T-helper 1 cell treated with Interleukin-12 subunit alpha and Interleukin-12 subunit beta and Interleukin-4 antibody, amounts not matched to agents 30 ng/mL and 1 ng/mL, for 36 hours (primary cell): ENCODE measurements around the gene LY6G5C. TPM values are rescaled to one million over a fixed set of nuclear protein-coding genes. Genes with fewer than 3 reads are reported as not detected.

ENCODE experiments used
- intact Hi-C: fragments of 100-400 bp; cut with micrococcal nuclease; formaldehyde crosslinking; loops from one replicate; pipeline ENCODE4 v1.15.1; 2024
- total RNA-seq: library from RNA; stranded (reverse); gene quantifications from 2 replicates; pipeline ENCODE4 v1.2.3, GENCODE V29; 2022

LY6G5C gene, protein sequence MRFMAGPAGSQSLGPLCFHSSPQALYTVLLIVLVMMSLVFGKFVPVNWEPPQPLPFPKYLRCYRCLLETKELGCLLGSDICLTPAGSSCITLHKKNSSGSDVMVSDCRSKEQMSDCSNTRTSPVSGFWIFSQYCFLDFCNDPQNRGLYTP
- 6.3 TPM in 2 replicates for total RNA-seq

DNA sequence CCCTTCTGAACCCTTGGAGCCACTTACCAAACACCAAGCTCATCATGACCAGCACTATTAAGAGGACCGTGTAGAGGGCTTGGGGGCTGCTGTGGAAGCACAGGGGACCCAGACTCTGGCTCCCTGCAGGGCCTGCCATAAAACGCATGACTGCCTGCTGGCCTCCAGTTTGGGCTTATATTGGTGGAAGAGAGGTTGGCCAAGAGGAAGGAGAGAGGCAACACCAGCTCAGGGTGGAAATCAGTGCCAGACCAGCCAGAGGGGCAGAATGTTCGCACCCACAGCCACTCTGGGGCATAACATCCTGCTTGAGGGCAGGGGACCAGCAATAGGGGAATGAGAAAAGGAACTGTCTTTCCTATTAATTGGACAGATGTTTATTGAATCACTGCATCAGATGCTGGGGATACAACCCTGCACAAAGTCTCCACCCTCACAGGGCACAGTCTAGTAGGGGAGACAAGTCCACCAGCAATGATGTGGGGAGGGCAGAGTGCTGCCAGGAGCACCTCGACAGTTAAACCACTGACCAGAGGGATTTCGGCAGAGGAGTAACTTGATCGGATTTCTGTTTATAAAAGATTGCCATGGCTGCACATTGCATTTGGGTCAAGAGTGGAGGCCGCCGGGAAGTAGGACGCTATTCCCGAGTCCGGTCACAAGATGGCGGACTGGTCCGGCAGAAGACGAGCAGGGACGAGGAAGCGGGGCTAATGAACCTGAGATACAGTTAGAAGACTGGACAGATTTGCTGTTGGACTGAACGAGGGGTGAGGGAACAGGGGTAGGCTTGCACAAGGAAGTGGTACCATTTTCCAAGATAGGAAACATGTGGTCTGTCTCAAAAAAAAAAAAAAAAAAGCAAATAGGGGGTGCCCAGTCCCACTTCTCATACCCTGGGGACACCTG lies at the start of gene LY6G5C:
TSS of gene LY6G5C (minus strand) at position 842 of the 909 bp plus-strand sequence. CDS start at position 148, 694 bp downstream.
- intact Hi-C loops: loop anchor here (1.0 kb wide), 6 partner anchors 15 to 183 kb away; partner anchors contain the start of gene DDAH2

DNA sequence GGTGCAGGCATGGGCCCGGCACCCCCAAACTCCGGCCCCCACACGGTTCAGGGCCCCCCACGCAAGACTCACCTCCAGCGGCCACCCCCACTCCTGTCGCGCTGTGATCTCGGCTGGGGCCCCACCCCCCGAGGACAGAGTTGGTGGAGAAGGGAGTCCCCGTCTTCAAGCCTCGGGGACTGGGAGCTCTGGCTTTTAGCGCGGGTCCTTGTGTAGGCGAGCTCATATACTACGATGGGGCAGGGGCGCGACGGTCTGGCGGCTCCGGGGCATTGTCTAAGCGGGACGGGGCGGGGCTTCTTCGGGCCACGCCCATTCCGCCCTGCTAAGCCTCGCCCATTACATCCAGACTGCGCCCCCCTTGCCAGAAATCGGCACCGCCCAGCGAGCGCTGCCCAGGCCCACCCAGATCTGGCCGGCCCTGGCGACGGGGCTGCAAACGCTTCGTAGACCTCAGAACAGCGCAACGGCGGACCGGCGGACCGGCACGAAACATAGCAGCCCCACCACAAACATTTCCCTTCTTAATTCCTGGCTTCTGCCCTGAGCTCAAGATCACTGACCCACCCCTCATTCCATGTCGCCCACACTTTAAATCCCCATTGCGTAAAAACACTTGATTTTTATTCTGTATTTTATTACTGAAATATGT lies 49.2 kb upstream of the LY6G5C start:
- intact Hi-C loops: loop anchor here (1.0 kb wide), 5 partner anchors 8 to 97 kb away; partner anchors contain the start of genes ABHD16A and HSPA1B

DNA sequence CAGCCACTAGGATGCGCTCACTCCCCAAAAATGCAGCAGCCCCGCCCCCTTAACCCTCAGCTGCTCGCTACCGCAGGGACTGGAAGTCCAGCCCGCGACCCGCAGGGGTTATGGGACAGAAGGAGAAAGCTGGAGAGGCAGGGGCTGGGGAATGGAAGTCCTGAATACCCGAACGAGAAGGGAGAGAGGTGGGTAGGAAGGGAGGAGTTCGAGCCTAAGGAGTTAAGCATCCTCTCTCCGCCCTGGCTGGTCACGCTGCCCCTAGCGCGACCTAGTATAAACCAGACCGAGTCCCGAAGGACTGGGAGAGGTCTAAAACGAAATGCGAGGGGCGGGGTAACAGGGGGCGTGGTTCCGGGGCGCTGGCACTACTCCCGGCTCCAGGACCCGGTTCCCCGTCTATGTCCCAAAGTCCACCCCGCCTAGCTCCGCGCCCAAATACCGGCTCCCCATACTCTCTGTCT lies 48.7 kb upstream of the LY6G5C start:
- intact Hi-C loops: loop anchor here (1.0 kb wide), 5 partner anchors 9 to 98 kb away; partner anchors contain the start of genes ABHD16A and HSPA1B

DNA sequence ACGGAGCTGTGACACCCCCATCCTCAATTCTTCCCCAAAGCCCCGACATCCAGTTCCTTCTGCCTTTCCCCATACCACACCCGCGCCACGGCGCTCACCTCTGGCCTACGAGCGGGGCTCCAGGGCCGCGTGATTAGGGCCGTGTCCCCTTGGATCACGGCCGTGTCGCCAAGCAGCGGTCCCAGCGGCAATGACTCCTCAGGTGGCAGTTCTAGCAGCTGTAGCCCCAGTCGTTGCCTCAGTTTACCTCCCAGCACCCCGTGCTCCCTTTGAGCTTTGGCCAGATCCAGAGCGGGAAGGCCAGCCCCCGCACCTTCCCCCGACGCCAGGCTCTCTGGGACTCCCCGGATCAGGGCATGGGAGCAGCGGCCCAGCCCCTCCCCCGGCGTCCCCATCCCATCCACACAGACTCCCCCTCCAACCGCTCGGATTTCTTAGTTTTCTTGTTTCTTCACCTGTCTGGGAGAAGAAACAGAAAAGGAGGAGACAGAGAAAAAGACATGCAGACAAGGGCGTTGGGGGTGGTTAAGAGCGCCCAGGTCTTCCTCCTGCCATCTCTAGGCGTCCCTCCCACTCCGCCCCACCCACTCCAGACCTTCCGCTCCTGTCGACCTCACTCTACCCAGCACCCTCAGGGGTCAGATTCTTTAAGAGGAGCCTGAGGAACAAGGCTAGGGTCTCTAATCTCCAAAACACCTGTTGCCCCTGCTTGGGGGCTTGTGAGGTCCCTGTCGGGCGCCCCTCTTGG lies 48.1 kb upstream of the LY6G5C start, which contains the start of gene DDAH2:
TSS of gene DDAH2 (minus strand) at position 533 of the 748 bp plus-strand sequence. CDS start at position 395, 138 bp downstream.
- intact Hi-C loops: loop anchor here (1.0 kb wide), 5 partner anchors 9 to 98 kb away; partner anchors contain the start of genes ABHD16A and HSPA1B

DNA sequence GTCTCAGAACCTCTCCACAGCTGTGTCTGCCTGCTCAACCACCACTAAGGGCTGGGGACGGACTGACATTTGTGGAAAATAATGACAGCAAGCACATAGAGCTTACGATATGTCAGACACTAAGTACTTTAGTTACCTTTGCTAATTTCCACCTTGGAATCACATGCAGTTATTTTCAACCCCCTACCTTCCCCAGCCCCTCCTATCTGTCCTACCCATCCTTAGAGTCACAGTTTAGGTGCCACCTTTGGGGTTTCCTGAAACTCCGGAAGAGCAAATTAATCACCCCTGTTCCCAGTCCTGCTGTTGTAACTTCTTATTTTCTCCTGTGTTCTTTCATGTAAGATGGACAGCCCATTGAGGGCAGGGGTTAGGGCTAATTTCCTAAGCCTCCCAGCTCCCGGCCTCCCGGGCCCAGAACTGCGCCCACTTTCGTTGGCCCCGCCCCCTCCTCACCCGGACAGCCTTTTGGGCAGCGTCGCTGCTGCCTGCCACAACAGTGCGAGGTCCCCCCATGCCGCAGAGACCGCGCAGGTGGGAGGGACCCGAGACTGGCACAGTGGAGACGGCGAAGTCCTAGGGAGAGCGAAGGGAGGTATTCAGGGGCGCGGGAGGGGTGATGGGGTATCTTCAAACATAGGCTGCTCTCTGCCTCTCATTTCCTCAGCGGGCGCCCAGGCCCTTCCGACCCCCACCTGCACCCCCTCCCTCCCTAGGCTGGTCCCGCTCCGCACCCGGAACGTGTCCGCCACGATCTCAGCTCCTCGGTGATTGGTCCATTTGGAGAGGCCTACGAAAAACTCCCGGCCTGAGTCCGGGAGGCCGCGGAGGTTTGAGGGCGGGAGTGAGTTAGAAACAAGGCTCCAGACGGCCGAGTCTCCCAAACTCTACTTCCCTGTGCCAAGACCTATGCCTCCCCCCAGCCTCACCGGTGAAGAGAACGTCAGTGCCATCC lies 47.1 kb upstream of the LY6G5C start:
- intact Hi-C loops: no loop called here

DNA sequence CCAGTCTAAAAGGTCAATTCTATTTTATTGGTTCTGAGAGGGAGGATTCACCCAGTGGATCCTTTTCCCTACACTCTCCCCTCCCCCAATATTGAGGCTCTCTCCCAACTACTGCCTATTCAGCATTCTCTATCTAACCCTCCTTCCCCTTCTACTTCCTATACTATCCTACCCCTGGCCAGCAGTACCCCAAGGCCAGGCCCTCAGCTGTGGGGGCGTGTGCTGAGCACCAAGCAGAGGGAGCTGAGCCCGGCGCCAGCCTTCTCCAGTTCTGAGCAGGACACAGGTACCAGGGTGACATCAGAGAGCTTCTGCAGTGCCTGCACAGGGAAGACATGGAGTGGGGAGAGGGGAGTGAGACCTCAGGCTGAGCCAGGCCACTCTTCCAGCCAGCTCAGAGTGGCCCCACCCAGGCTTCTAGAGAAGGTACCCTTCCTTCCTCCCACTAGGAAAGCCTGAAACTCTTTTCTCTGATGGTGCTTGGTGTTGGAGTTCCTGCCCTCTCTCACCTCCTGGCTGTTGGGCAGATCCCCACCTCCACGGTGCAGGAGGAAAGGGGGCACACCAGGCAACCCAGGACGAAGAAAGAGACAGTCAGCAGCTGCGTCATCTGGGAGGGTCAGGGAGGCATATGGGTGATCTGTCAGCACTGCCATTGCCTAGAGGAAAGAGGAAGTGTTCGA lies 46.3 kb upstream of the LY6G5C start:
- intact Hi-C loops: no loop called here

DNA sequence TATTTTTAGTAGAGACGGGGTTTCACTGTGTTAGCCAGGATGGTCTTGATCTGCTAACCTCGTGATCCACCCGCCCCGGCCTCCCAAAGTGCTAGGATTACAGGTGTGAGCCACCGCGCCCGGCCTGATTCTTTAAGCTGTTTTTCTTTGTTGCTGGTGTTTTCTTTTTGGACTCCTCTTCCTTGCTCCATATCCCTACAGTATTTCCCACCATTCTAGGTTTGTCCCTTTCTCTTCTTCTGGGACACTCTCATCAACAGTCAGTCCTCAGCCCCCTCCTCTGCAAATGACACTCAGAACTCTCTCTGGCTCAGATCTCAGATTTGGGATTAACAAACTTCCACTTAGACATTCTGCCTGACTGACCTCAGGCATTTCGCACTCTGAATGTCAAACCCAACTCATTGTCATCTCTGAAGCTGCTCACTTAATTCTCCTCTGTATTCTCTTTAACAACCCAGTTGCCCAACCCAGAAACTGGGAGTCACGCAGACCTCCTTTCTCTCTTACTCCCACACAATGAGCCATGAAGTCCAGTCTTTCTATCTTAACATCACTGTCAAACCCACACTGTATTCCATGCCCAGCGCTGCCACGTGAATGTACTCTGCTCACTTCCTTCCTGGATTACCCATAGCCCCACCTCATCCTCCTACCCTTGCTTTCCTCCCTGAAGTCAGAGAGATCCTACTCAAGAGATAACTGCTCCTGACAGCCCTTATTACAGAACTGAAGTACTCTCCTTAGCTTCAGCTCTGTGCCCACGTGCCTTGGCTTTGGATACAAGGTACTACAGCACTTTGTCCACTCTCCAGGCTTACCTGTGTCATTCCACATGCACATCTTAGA lies 44.9 kb upstream of the LY6G5C start:
- intact Hi-C loops: no loop called here

DNA sequence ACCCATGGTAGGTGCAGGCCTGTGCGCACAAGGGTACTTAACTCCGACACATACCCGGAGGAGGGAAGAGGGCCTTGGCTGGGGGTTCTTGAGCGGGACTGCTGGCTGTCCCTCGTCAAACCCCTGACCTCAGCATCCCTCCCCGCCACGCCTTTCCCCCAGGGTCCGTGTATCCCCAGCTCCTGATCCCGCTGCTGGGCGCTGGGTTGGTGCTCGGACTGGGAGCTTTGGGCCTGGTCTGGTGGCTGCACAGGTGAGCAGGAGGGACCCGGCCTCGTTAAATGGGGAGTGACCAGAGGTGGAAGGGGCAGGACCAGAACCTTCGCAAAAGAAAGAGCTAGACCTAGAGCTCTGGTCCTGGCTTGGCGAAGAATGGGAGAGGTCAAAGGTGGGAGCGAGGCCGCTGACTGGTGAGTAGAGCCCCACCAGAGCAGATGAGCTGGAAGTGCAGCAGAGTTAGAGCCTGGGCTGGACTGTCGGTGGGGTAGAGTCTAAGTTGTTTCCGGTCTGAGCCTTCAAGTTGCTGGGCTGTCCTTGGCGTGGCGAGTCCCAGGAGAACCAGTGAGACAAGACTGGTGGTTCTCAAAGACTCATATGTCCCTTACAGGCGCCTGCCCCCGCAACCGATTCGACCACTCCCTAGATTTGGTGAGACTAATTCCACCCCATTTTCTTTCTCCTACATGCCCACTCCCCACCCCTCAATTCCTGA lies 43.3 kb upstream of the LY6G5C start:
- intact Hi-C loops: no loop called here

DNA sequence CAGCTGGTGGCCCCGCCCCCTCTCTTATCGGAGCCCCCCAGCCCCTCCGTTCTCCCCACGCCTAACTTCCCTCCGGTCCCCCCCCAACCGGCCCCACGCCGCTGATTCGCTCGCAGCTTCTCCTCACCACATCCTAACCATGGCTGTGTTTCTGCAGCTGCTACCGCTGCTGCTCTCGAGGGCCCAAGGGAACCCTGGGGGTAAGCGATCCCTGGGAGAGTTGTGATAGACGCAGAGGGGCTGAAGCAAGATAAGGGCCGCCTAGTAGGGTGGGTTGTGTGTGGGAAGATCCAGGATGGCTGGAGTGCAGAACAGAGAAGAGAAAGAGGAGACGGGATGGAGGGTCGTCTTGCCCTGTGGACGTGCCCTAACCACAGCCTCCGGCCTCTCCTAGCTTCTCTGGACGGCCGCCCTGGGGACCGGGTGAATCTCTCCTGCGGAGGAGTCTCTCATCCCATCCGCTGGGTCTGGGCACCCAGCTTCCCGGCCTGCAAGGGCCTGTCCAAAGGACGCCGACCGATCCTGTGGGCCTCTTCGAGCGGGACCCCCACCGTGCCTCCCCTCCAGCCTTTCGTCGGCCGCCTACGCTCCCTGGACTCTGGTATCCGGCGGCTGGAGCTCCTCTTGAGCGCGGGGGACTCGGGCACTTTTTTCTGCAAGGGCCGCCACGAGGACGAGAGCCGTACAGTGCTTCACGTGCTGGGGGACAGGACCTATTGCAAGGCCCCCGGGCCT lies 42.5 kb upstream of the LY6G5C start, which contains the start of gene MPIG6B:
TSS of gene MPIG6B (plus strand) at position 129 of the 735 bp plus-strand sequence. CDS start at position 140, 11 bp downstream.
- intact Hi-C loops: no loop called here

DNA sequence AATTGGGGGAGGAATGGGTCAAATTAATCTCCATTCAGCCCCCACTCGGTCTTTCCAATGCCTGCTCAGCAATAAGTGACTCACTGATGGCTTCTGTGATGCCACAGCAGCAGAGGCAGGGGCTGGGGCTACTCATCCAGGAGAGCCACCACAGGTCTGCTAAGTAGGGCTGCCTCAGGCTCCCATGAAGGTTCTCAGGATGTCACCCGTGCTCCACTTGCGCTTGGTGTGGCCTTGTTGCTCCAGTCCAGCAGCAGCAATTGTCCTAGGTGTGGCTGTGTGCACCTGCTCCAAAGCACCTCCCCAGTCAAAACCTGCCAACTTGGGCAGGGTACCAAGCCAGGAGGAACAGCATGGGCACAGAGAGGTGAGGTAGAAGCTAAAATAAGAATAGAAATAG lies 41.3 kb upstream of the LY6G5C start:
- intact Hi-C loops: no loop called here

DNA sequence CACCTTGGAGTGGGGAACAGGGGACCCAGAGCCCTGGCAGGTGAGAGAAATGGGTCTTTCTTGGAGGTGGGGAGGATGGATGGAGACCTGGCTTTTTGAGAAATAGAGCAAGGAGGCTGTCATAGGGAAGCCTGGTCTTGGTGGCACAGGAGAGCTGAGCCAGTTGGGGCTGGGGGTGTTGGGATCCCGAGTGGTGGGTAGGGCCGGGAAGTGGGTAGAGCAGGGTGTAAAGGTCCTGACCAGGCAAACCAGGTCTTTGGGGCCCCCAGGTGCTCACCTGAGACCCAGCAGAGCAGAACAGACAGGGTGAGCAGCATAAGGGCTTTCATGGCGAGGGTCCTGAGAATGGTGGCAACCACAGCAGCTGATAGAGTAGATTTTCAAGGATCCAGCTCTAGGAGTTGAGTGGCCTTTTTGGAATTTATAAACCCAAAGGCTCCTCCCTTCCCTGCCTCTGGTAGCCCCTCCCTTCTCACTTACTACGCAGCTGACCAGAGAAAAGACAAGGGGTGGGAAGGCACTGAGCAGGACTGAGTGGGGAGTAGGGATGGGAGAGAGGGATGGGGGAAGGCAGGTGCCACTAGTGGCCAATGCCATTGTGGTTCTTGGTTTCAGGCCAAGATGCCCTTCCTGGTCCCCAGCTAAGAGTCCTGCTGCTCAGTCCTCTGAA lies 40.6 kb upstream of the LY6G5C start, which contains the start of gene LY6G6C:
TSS of gene LY6G6C (minus strand) at position 396 of the 670 bp plus-strand sequence. CDS start at position 329, 67 bp downstream.
- intact Hi-C loops: no loop called here

DNA sequence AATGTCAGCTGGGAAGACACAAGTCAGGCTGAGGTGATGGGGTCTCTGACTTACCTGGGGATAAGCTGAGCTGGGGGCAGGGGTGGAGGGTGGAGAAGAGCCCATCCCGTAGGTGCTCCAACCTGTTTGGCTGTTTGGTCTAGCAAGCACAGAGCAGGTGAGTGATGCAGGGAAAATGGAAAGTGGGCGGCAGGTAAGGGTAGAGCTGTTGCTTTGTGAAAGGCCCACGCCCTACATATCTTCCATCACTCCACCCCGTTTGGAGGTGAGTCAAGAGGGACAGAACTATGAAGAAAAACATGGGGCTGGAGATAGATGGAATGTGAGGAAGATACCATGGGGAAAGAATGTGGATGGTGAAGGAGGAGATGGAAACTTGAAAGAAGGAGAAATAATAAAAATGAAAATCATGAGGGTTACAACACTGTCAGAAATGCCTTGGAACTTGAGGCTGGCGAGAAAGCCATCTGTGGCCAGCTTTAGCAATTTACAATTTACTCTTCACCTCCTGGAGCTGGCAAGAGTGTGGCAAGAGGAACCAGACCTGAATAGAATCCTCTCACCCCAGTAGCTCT lies 39.4 kb upstream of the LY6G5C start:
- intact Hi-C loops: no loop called here

DNA sequence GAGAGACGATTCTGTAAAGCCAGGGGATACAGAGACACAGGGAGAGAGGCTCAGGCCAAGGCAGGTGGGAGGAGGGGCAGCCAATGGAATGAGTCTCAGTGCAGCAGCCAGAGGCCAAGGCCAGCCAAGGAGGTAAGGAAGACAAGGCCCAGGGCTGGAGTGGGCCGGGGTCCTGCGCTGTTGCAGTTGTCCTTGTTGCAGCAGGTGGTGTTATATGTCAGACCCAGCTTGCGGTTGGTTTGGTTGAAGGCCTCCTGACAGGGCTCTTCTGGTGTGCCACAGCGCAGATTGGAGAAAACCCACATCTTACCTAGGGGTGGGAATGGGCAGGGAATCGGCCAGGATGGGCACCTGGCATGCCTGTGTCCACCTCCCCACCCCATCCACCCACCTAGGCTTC lies 38.1 kb upstream of the LY6G5C start:
- intact Hi-C loops: no loop called here

DNA sequence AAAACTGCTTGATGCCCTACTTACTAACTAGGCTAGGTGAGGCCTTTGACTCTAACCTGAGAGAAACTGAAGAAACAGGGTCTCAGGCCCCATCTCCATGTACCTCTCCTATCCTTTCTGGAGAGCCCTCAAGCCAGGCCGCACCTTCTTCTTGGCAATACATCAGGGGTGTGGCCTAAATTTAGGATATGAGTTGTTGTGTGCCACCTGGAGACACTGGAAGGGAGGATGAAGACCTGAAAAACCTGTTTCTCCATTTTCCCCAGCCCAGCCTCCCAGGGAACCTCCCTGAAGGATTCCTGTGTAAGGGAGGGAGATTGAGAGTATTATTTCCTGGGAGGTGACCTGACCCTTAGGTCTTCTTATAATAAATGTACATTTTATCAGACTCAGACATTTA lies 37.4 kb upstream of the LY6G5C start:
- intact Hi-C loops: no loop called here

DNA sequence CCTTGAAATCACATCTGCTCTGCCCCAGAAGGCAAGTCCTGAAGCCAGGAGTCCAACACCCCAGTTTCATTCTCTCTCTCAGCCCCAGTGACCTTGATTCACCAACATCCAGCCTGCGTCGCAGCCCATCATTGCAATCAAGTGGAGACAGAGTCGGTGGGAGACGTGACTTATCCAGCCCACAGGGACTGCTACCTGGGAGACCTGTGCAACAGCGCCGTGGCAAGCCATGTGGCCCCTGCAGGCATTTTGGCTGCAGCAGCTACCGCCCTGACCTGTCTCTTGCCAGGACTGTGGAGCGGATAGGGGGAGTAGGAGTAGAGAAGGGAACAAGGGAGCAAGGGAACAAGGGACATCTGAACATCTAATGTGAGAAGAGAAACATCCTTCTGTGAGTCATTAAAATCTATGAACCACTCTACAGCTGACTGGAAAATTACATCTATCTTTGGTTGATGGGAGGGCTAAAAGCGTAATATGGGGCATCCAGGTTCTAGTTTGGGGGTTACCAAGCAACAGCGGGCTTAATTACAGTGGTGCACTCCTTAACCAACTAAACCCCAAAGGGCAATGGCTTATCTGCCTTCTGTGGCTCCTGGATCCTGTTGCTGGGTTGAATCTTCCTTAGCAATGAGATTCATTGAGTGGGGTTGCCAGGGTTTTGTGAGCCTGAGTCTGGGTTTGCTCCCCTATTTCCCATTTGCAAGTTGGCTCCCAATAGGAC lies 36.8 kb upstream of the LY6G5C start:
- intact Hi-C loops: no loop called here
